Stimulated activated CD4-positive, alpha-beta T cell treated with anti-CD3 and anti-CD28 coated beads, Interleukin-4, amount 100 ng/mL, for 4 hours (primary cell): Measurements from ENCODE around the gene CYB5R4.
"Not testable (repeated sequence)": the region's sequence is repeated elsewhere in the genome, so short reads cannot be mapped to it uniquely, and the experiment has no call there.

Source experiments
- DNase-seq, 2 experiments: peaks; one replicate each; pipeline ENCODE4 v3.0.0-alpha.2; 2020

CYB5R4 gene

GRCh38 chr6:83867527-83868161, 8.2 kb downstream of the CYB5R4 start:
- no peak for DNase-seq

GRCh38 chr6:83868639-83869038, 9.2 kb downstream of the CYB5R4 start:
- DNase-seq, result no peak

GRCh38 chr6:83870649-83871048, 11.2 kb downstream of the CYB5R4 start:
- DNase-seq, result no peak

GRCh38 chr6:83872386-83873118, 13.1 kb downstream of the CYB5R4 start:
- no peak for DNase-seq

- no peak for DNase-seq
These were observed 14.4 kb downstream of the CYB5R4 start for GRCh38 chr6:83873869-83874268.

GRCh38 chr6:83875843-83876242, 16.4 kb downstream of the CYB5R4 start:
- no peak for DNase-seq

- no peak for DNase-seq
These were observed 19.6 kb downstream of the CYB5R4 start for GRCh38 chr6:83878902-83879644.

- no peak for DNase-seq
These were observed 20.3 kb downstream of the CYB5R4 start for GRCh38 chr6:83879746-83880145.

- DNase-seq, result no peak
These were observed 23.8 kb downstream of the CYB5R4 start for GRCh38 chr6:83883240-83883639.

GRCh38 chr6:83884523-83884922, 25.0 kb downstream of the CYB5R4 start:
- no peak for DNase-seq

GRCh38 chr6:83885984-83886383, 26.5 kb downstream of the CYB5R4 start:
- no peak for DNase-seq

- DNase-seq, result no peak
These were observed 30.1 kb downstream of the CYB5R4 start for GRCh38 chr6:83889621-83890020.

- no peak for DNase-seq
These were observed 31.0 kb downstream of the CYB5R4 start for GRCh38 chr6:83890520-83890919.

- DNase-seq, result no peak
These were observed 32.1 kb downstream of the CYB5R4 start for GRCh38 chr6:83891586-83891985.

- DNase-seq, result no peak
These were observed 33.5 kb downstream of the CYB5R4 start for GRCh38 chr6:83893024-83893423.

GRCh38 chr6:83897094-83897493, 37.6 kb downstream of the CYB5R4 start:
- DNase-seq, result not testable (repeated sequence)

GRCh38 chr6:83901624-83902023, 42.1 kb downstream of the CYB5R4 start:
- DNase-seq, result no peak

- no peak for DNase-seq
These were observed 44.9 kb downstream of the CYB5R4 start for GRCh38 chr6:83904395-83904794.

- no peak for DNase-seq
These were observed 46.2 kb downstream of the CYB5R4 start for GRCh38 chr6:83905648-83906047.

- not testable (repeated sequence) for DNase-seq
These were observed 48.3 kb downstream of the CYB5R4 start for GRCh38 chr6:83907623-83908390.

- no peak for DNase-seq
These were observed 49.3 kb downstream of the CYB5R4 start for GRCh38 chr6:83908813-83909212.

- DNase-seq, result no peak
These were observed 51.8 kb downstream of the CYB5R4 start for GRCh38 chr6:83911278-83911677.

GRCh38 chr6:83914953-83915352, 55.5 kb downstream of the CYB5R4 start:
- no peak for DNase-seq
